IPS-NIHi7 (cell line): ENCODE measurements around the gene RBM5.

Experiments
- DNase-seq: peaks from one replicate; pipeline ENCODE4 v3.0.0; 2012; ENCODE audit warnings: mixed read lengths; ENCODE audit errors: extremely low spot score

The RBM5 gene

DNA sequence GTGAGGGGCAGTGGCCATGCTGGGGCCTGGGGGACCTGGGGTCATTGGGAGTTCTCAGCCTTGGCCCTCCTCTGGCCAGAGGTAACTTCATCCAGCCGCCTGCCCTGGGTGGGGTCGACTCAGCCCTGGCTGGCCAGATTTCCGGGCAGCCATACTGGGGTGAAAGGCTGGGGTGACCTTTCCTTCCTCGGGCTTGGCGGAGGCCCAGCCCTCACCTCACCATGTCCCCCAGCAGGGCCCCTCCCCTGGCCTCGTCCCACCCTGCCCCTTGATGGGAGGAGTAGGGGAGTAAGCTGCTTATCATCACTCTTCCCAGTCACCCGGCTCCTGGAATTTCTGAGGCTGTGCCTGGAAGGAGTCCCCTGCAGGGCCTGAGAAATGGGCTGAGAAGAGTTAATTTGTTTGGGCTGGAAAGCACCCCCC, 71.9 kb downstream of the RBM5 start:
- no peak for DNase-seq

DNA sequence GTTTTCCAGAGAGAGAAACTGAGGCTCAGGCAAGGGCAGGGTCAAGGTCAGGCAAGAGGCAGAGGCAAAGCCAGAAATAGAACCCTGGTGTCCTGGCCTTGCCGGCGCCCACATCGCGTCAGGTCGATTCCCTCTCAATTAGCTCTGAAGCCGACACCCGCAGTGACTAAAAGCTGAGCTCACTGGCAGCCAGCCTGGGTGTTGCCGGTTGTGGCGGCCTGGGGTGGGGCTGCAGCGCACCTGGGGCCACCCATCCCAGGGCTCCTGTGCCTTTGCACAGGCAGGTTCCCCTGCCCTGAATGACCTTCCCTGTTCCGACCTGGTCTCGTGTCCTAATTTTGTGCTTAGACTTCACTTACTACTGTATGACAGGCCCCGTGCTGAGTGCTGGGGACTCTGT, 72.6 kb downstream of the RBM5 start:
- DNase-seq = no peak

- no peak for DNase-seq
Measured at GRCh38 chr3:50162034-50162883, 73.5 kb downstream of the RBM5 start.

- no peak for DNase-seq
Measured at GRCh38 chr3:50163572-50164455, 75.1 kb downstream of the RBM5 start.

DNA sequence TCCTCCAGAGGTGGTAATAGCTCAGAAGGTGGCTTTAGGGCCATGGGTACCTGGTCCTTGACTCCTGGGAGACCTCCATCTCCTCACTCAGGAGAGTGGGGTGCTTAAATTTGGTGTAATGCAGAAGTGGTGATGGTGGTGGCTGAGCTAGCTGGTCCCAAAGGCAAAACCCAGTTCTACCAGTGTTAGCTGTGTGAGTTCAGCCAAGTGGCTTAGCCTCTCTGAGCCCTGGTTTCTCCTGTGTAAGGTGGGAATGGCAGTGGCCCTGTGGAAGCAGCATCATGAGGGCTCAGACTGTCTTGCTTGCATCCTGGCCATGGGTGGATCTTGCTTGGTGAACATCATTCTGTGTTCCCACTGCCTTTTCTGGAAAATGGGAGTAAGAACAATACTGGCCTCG, 75.8 kb downstream of the RBM5 start:
- no peak for DNase-seq

- no peak for DNase-seq
Measured at GRCh38 chr3:50164984-50165909, 76.5 kb downstream of the RBM5 start.

- no peak for DNase-seq
Measured at GRCh38 chr3:50165910-50166538, 77.3 kb downstream of the RBM5 start.

- DNase-seq = no peak
Measured at GRCh38 chr3:50166620-50167019, 77.9 kb downstream of the RBM5 start.

- DNase-seq = no peak
Measured at GRCh38 chr3:50167069-50167840, 78.5 kb downstream of the RBM5 start.

- DNase-seq = no peak
Measured at GRCh38 chr3:50167841-50168209, 79.1 kb downstream of the RBM5 start.

GRCh38 chr3:50168388-50168787, 79.7 kb downstream of the RBM5 start:
- DNase-seq = no peak
